GM23338 (cell line): Measurements from ENCODE around the gene NFATC1. TPM values are rescaled to one million over a fixed set of nuclear protein-coding genes. Genes with fewer than 3 reads are reported as not detected.

Experiments used
- ATAC-seq: fragments of 200-7000 bp; cut with Tn5 transposase; 3 replicates; pipeline ENCODE4 v1.9.1; 2020
- DNase-seq: peaks from one replicate; pipeline ENCODE4 v3.0.0-alpha.2; 2015; ENCODE audit warnings: low spot score
- H2AFZ ChIP-seq: fragments of 200-600 bp; sonication (generic); 2 replicates; pipeline ENCODE4 v1.8.0; 2016; ENCODE audit warnings: antibody characterized with exemption, mild to moderate bottlenecking, moderate library complexity
- H3F3A ChIP-seq: fragments of 200-600 bp; sonication (generic); replicated peaks from 2 replicates; pipeline ENCODE4 v1.8.0; 2017; ENCODE audit warnings: antibody characterized with exemption, mixed run types, low read depth
- H3K27ac ChIP-seq: fragments of 200-600 bp; sonication (generic); 2 replicates; pipeline ENCODE4 v1.6.1; 2016; ENCODE audit warnings: low read depth
- H3K27me3 ChIP-seq: fragments of 200-600 bp; sonication (generic); 2 replicates; pipeline ENCODE4 v1.8.0; 2016; ENCODE audit warnings: mild to moderate bottlenecking, mixed run types, moderate library complexity; ENCODE audit not compliant: insufficient read depth
- H3K36me3 ChIP-seq: fragments of 200-600 bp; sonication (generic); 2 replicates; pipeline ENCODE4 v1.8.0; 2016; ENCODE audit warnings: mild to moderate bottlenecking; ENCODE audit not compliant: insufficient read depth
- H3K4me1 ChIP-seq: fragments of 200-600 bp; sonication (generic); 2 replicates; pipeline ENCODE4 v1.8.0; 2016; ENCODE audit warnings: mild to moderate bottlenecking, moderate library complexity; ENCODE audit not compliant: insufficient read depth
- H3K4me2 ChIP-seq: fragments of 200-600 bp; sonication (generic); 2 replicates; pipeline ENCODE4 v1.7.1; 2017; ENCODE audit warnings: mixed run types
- H3K4me3 ChIP-seq: fragments of 200-600 bp; sonication (generic); 2 replicates; pipeline ENCODE4 v1.6.1; 2016; ENCODE audit warnings: mixed run types
- H3K79me2 ChIP-seq: fragments of 200-600 bp; sonication (generic); replicated peaks from 2 replicates; pipeline ENCODE4 v1.8.0; 2017; ENCODE audit warnings: mild to moderate bottlenecking; ENCODE audit not compliant: insufficient read depth
- H3K9me2 ChIP-seq: fragments of 200-600 bp; sonication (generic); 2 replicates; pipeline ENCODE4 v1.8.0; 2017; ENCODE audit not compliant: insufficient read depth
- H4K20me1 ChIP-seq: fragments of 200-600 bp; sonication (generic); replicated peaks from 2 replicates; pipeline ENCODE4 v1.8.0; 2017; ENCODE audit warnings: mild to moderate bottlenecking; ENCODE audit not compliant: insufficient read depth
- H3K27ac Mint-ChIP-seq: 2 replicates; pipeline ENCODE4 v1.8.0; 2020; ENCODE audit warnings: inconsistent platforms, mild to moderate bottlenecking, moderate library complexity, mixed read lengths
- H3K27me3 Mint-ChIP-seq: 3 replicates; pipeline ENCODE4 v1.8.0; 2022; ENCODE audit warnings: low read depth, mild to moderate bottlenecking, moderate library complexity, mixed read lengths, inconsistent platforms; ENCODE audit not compliant: insufficient read depth, poor library complexity
- H3K36me3 Mint-ChIP-seq: 3 replicates; pipeline ENCODE4 v1.8.0; 2021; ENCODE audit warnings: low read depth, mild to moderate bottlenecking, inconsistent platforms, moderate library complexity, mixed read lengths
- H3K4me1 Mint-ChIP-seq: 3 replicates; pipeline ENCODE4 v1.8.0; 2020; ENCODE audit warnings: mild to moderate bottlenecking, inconsistent platforms, mixed read lengths
- H3K4me3 Mint-ChIP-seq: 3 replicates; pipeline ENCODE4 v1.8.0; 2021; ENCODE audit warnings: moderate library complexity, mild to moderate bottlenecking, inconsistent platforms, mixed read lengths
- H3K9me3 Mint-ChIP-seq: 3 replicates; pipeline ENCODE4 v1.8.0; 2020; ENCODE audit warnings: moderate library complexity, mild to moderate bottlenecking, inconsistent platforms, mixed read lengths
- EZH2 ChIP-seq: fragments of 200-600 bp; sonication (generic); IDR thresholded peaks from one replicate; pipeline ENCODE4 v1.8.0; 2017; ENCODE audit warnings: antibody characterized with exemption, mild to moderate bottlenecking, low read depth; ENCODE audit not compliant: unreplicated experiment
- EZH2phosphoT487 ChIP-seq: fragments of 200-600 bp; sonication (generic); IDR thresholded peaks from one replicate; pipeline ENCODE4 v1.8.1; 2018; ENCODE audit warnings: antibody characterized with exemption; ENCODE audit not compliant: unreplicated experiment
- POLR2AphosphoS5 ChIP-seq: IDR thresholded peaks from 2 replicates; pipeline ENCODE4 v1.6.1; 2016; ENCODE audit warnings: antibody characterized with exemption, low read depth
- STAT1 ChIP-seq: IDR thresholded peaks from one replicate; pipeline ENCODE4 v1.6.1; 2016; ENCODE audit warnings: antibody characterized with exemption; ENCODE audit not compliant: unreplicated experiment
- ZNF331 ChIP-seq: fragments of 250-450 bp; sonication (Bioruptor Pico); IDR thresholded peaks from 2 replicates; pipeline ENCODE4 v1.5.0; 2020; ENCODE audit warnings: low read depth, mild to moderate bottlenecking, moderate library complexity
- polyA plus RNA-seq: library from polyadenylated mRNA; unstranded; fragments of >200 nt; fragmentation: Nextera tagmentation; extraction: Ambion mirVana; gene quantifications from 2 replicates; pipeline ENCODE4 v1.2.1, GENCODE V29; 2016
- total RNA-seq: library from RNA; depleted of rRNA; stranded (reverse); fragments of >200 nt; shearing (Covaris generic); gene quantifications from 2 replicates; pipeline ENCODE4 v1.2.3, GENCODE V29; 2014
- TF ChIP-seq, protein P1 (sequence below): fragments of 250-450 bp; sonication (Bioruptor Pico); IDR thresholded peaks from 2 replicates; pipeline ENCODE4 v1.5.0; 2020; ENCODE audit warnings: mild to moderate bottlenecking, moderate library complexity
- TF ChIP-seq, protein P2 (sequence below): IDR thresholded peaks from 2 replicates; pipeline ENCODE4 v1.6.1; 2016; ENCODE audit warnings: antibody characterized with exemption

NFATC1 gene
- total and polyA plus RNA-seq, 2 experiments from 2014 or later, result 3.9 to 6.4 TPM

DNA sequence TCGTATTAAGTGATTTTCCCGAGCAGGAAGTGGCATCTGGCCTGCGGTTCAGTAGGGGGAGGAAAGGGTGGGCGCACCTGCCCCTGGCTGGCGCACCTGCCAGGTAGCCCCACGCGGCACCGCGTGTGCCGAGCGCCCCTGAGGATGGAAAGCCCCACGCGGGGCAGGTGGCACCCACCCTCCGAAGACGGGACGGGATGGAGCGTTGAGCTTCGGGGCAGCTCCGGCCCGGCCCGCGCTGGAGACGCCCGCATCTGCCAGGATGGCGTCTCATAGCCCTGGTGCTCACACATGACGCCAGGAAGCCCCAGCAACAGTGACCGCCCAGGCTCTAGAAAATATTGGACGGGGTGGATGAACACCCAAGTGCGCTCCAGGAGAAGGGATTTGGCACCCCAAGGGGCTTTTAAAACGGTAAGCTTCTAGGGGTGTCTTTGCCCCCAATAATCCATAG is 2.5 kb upstream of the NFATC1 start (continued):
- TF ChIP-seq STAT1 (no peak), ZNF331 (CRISPR knock-in tag) (no peak)

DNA sequence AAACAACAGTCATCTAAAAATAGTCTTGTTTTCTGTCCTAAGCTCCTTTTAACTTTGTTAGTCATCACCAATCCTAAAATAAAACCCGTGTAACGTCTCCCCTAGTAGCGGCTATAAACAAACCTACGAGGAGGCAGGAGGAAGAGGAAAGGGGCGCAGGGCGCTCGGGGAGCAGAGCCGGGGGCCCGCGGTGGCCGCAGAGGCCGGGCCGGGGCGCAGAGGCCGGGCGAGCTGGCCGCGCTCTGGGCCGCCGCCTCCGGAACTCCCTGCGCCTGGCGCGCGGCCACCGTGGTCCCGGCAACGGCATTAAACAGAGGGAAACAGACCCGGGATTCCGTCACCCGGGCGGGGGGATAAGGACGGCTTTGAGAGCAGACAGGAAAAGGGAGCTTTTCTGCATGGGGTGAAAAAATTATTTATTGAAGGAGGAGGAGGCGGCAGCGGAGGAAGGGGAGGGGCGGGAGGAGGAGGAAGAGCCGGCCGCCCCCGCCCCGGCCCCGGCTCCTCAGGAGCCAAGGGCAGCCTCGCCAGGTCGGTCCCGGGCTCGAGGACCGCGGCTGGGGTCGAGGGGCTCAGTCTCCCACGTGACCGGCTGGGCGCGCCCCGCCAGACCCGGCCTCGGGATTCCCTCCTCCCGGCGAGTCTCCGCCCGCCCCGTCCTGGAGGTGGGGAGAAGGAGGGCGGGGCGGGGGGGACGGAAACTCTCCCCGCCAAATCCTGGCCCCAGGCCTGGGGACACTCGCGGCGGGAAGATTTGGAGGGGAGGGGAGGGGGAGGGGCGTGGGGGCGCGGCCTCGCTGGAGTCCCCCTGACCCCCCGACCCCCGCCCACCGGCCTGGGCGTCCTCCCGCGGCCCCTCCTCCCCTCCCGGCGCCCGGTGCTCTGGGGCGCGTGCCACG is 1.8 kb upstream of the NFATC1 start:
- H3K4me1 ChIP-seq, result peaks cover 13% of the 10 kb centered on the region; the same call in 1 of the 2 replicates
- H3K4me2 ChIP-seq, result peak overlapping the region; percentile 90
- H3K9me2 ChIP-seq, result no peaks in the 10 kb centered on the region
- H3F3A ChIP-seq, result no peaks in the 10 kb centered on the region; the same call in 1 of the 2 replicates
- H2AFZ ChIP-seq, result peak overlapping the region; percentile 89
- Mint-ChIP-seq H3K4me1 (peaks cover 10% of the 10 kb centered on the region), H3K9me3 (no peaks in the 10 kb centered on the region; the same call in 1 of the 3 replicates), H3K36me3 (no peaks in the 10 kb centered on the region; the same call in 2 of the 3 replicates), H3K4me3 (peak overlapping the region; percentile 77), H3K27ac (no peak overlapping the region), H3K27me3 (peaks cover 72% of the 10 kb centered on the region)
- no peaks in the 10 kb centered on the region for H3K36me3 ChIP-seq
- no peak for TF ChIP-seq EZH2phosphoT487
- TF ChIP-seq EZH2, result peak; percentile 77
- peak overlapping the region; percentile 65 for H3K4me3 ChIP-seq
- ATAC-seq (peak; percentile 41), DNase-seq (peak; percentile 76)
- H4K20me1 ChIP-seq, result no peaks in the 10 kb centered on the region; the same call in 1 of the 2 replicates
- H3K79me2 ChIP-seq, result no peaks in the 10 kb centered on the region
- H3K27me3 ChIP-seq, result peaks cover 92% of the 10 kb centered on the region
- H3K27ac ChIP-seq, result no peak overlapping the region

DNA sequence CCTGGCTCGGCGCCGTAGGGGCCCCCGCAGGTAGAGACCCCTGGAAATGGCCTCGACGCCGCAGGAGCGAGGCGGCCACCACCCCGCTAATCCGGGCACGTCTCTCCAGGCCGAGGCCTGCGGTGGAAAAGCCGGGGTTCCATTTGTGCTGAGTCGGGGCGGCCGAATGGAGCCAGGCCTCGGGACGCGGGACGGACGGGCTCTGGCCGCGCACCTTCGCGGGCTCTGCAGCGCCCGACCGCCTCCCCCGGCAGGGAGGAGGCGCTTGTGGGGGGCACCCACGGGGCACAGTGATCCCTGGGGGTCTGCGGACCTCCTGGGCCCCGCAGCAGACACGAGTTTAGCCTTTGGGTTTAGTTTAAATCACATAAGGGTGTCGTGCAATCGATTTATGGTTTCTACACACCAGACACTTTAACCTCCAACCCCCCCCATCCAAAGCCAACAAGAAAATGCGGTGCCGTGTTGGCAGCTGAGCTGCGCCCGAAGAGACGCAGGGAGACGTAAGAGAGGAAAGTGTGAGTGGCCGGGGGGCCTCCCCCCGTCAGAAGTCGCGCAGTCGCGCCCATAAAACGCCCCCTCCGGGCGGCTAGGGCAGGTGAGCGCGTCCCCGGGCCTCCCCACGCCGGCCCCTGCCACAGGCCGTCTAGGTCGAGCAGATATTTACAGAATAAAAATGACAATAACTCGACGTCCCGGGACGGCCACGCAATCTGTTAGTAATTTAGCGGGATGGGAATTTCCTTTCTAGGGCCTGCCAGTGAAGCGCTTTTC is 1.0 kb upstream of the NFATC1 start:
- Histone ChIP-seq H4K20me1 (no peaks in the 10 kb centered on the region; the same call in 1 of the 2 replicates), H3K79me2 (no peaks in the 10 kb centered on the region), H3K9me2 (no peaks in the 10 kb centered on the region), H3K27me3 (peaks cover 93% of the 10 kb centered on the region), H3K4me1 (peaks cover 13% of the 10 kb centered on the region), H3K27ac (no peak overlapping the region), H3K36me3 (no peaks in the 10 kb centered on the region), H3K4me3 (peak overlapping the region; percentile 65), H3K4me2 (peak overlapping the region; percentile 83), H3F3A (no peaks in the 10 kb centered on the region; the same call in 1 of the 2 replicates), H2AFZ (peak overlapping the region; percentile 85)
- H3K9me3 Mint-ChIP-seq, result no peaks in the 10 kb centered on the region; the same call in 1 of the 3 replicates
- peak overlapping the region; percentile 67 for H3K4me3 Mint-ChIP-seq
- peaks cover 12% of the 10 kb centered on the region for H3K4me1 Mint-ChIP-seq
- H3K27me3 Mint-ChIP-seq, result peaks cover 74% of the 10 kb centered on the region
- ATAC-seq (peak; percentile 25), DNase-seq (no peak)
- H3K27ac Mint-ChIP-seq, result no peak overlapping the region
- H3K36me3 Mint-ChIP-seq, result no peaks in the 10 kb centered on the region; the same call in 2 of the 3 replicates
- peak; percentile 96 for TF ChIP-seq EZH2
- no peak for TF ChIP-seq POLR2AphosphoS5
- TF ChIP-seq, protein P1, sequence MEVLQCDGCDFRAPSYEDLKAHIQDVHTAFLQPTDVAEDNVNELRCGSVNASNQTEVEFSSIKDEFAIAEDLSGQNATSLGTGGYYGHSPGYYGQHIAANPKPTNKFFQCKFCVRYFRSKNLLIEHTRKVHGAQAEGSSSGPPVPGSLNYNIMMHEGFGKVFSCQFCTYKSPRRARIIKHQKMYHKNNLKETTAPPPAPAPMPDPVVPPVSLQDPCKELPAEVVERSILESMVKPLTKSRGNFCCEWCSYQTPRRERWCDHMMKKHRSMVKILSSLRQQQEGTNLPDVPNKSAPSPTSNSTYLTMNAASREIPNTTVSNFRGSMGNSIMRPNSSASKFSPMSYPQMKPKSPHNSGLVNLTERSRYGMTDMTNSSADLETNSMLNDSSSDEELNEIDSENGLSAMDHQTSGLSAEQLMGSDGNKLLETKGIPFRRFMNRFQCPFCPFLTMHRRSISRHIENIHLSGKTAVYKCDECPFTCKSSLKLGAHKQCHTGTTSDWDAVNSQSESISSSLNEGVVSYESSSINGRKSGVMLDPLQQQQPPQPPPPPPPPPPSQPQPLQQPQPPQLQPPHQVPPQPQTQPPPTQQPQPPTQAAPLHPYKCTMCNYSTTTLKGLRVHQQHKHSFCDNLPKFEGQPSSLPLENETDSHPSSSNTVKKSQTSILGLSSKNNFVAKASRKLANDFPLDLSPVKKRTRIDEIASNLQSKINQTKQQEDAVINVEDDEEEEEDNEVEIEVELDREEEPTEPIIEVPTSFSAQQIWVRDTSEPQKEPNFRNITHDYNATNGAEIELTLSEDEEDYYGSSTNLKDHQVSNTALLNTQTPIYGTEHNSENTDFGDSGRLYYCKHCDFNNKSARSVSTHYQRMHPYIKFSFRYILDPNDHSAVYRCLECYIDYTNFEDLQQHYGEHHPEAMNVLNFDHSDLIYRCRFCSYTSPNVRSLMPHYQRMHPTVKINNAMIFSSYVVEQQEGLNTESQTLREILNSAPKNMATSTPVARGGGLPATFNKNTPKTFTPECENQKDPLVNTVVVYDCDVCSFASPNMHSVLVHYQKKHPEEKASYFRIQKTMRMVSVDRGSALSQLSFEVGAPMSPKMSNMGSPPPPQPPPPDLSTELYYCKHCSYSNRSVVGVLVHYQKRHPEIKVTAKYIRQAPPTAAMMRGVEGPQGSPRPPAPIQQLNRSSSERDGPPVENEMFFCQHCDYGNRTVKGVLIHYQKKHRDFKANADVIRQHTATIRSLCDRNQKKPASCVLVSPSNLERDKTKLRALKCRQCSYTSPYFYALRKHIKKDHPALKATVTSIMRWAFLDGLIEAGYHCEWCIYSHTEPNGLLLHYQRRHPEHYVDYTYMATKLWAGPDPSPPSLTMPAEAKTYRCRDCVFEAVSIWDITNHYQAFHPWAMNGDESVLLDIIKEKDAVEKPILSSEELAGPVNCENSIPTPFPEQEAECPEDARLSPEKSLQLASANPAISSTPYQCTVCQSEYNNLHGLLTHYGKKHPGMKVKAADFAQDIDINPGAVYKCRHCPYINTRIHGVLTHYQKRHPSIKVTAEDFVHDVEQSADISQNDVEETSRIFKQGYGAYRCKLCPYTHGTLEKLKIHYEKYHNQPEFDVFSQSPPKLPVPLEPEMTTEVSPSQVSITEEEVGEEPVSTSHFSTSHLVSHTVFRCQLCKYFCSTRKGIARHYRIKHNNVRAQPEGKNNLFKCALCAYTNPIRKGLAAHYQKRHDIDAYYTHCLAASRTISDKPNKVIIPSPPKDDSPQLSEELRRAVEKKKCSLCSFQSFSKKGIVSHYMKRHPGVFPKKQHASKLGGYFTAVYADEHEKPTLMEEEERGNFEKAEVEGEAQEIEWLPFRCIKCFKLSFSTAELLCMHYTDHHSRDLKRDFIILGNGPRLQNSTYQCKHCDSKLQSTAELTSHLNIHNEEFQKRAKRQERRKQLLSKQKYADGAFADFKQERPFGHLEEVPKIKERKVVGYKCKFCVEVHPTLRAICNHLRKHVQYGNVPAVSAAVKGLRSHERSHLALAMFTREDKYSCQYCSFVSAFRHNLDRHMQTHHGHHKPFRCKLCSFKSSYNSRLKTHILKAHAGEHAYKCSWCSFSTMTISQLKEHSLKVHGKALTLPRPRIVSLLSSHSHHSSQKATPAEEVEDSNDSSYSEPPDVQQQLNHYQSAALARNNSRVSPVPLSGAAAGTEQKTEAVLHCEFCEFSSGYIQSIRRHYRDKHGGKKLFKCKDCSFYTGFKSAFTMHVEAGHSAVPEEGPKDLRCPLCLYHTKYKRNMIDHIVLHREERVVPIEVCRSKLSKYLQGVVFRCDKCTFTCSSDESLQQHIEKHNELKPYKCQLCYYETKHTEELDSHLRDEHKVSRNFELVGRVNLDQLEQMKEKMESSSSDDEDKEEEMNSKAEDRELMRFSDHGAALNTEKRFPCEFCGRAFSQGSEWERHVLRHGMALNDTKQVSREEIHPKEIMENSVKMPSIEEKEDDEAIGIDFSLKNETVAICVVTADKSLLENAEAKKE (CRISPR knock-in tag), result no peak
- TF ChIP-seq, protein P2, sequence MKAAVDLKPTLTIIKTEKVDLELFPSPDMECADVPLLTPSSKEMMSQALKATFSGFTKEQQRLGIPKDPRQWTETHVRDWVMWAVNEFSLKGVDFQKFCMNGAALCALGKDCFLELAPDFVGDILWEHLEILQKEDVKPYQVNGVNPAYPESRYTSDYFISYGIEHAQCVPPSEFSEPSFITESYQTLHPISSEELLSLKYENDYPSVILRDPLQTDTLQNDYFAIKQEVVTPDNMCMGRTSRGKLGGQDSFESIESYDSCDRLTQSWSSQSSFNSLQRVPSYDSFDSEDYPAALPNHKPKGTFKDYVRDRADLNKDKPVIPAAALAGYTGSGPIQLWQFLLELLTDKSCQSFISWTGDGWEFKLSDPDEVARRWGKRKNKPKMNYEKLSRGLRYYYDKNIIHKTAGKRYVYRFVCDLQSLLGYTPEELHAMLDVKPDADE, result no peak
- TF ChIP-seq EZH2phosphoT487, result no peak
